Liver (tissue), 3 donors: ENCODE results near the gene CLDN24.

Experiments
- ATF3 ChIP-seq: IDR thresholded peaks from 2 replicates; pipeline ENCODE4 v1.6.1; 2016; ENCODE audit warnings: antibody characterized with exemption
- CTCF ChIP-seq: fragments of 150-350 bp; IDR thresholded peaks from 2 replicates; pipeline ENCODE4 v1.5.1; 2017; ENCODE audit warnings: improper control_type of control experiment, low read depth, low read length; ENCODE audit not compliant: missing input control
- MAX ChIP-seq: IDR thresholded peaks from 2 replicates; pipeline ENCODE4 v1.6.1; 2016; ENCODE audit warnings: antibody characterized with exemption
- REST ChIP-seq: IDR thresholded peaks from 2 replicates; pipeline ENCODE4 v1.6.1; 2016; ENCODE audit warnings: antibody characterized with exemption, mild to moderate bottlenecking
- TAF1 ChIP-seq: conservative IDR thresholded peaks from 2 replicates; pipeline ENCODE4 v1.6.1; 2016; ENCODE audit warnings: antibody characterized with exemption, mild to moderate bottlenecking
- YY1 ChIP-seq: IDR thresholded peaks from 2 replicates; pipeline ENCODE4 v1.6.1; 2016; ENCODE audit warnings: antibody characterized with exemption, mild to moderate bottlenecking
- ZBTB33 ChIP-seq: IDR thresholded peaks from 2 replicates; pipeline ENCODE4 v1.6.1; 2016; ENCODE audit warnings: antibody characterized with exemption
- donor health status: healthy.
- donor health status: healthy.

- TF ChIP-seq CTCF (no peak), ZBTB33 (no peak), ATF3 (no peak), YY1 (no peak), MAX (no peak), TAF1 (no peak), REST (no peak)
These were observed 6.6 kb upstream of the CLDN24 start for GRCh38 chr4:183328832-183329231.
